K562 (cell line): Measurements from ENCODE around the gene OR10D3. TPM values are rescaled to one million over a fixed set of nuclear protein-coding genes. Genes with fewer than 3 reads are reported as not detected.
A peak's percentile ranks its signal among the peaks of the same experiment; 100 is the strongest.

Experiments used
- ELF4 ChIP-seq: fragments of 450-650 bp; formaldehyde crosslinking; IDR thresholded peaks from 2 replicates; pipeline ENCODE4 v1.4.0; 2022; ENCODE audit warnings: missing genetic modification characterization
- FOXK2 ChIP-seq, 2 experiments: fragments of 450-650 bp; IDR thresholded peaks in 1 of 2; conservative IDR thresholded peaks in 1 of 2; 2 replicates each; pipeline ENCODE4 v1.6.1; 2016; ENCODE audit warnings: low read depth in 2 of 2, mild to moderate bottlenecking in 1 of 2
- GATAD2A ChIP-seq: fragments of 450-650 bp; IDR thresholded peaks from 2 replicates; pipeline ENCODE4 v1.6.1; 2017
- HDAC1 ChIP-seq, 2 experiments: fragments of 450-650 bp; IDR thresholded peaks; 2 replicates each; pipeline ENCODE4 v1.6.1; 2016 to 2017; ENCODE audit warnings: inconsistent platforms in 1 of 2, mild to moderate bottlenecking in 1 of 2, moderate library complexity in 1 of 2
- HMGN3 ChIP-seq: IDR thresholded peaks from 2 replicates; pipeline ENCODE4 v1.6.1; 2011; ENCODE audit warnings: borderline replicate concordance, low read depth, mild to moderate bottlenecking, mixed read lengths, low read length; ENCODE audit not compliant: insufficient read length; ENCODE audit errors: extremely low read depth
- KAT7 ChIP-seq: sonication (generic); formaldehyde crosslinking; IDR thresholded peaks from 2 replicates; pipeline ENCODE4 v1.8.0; 2022; ENCODE audit warnings: missing genetic modification reagents, mild to moderate bottlenecking, borderline replicate concordance
- KDM4B ChIP-seq, 2 experiments: fragments of 450-650 bp in 1 of 2; sonication (generic) in 1 of 2; IDR thresholded peaks; 2 replicates each; pipeline ENCODE4 v1.6.1; 2016 to 2017; ENCODE audit warnings: borderline replicate concordance in 2 of 2, antibody characterized with exemption in 1 of 2, low read depth in 1 of 2, mild to moderate bottlenecking in 1 of 2
- MEF2D ChIP-seq: conservative IDR thresholded peaks from 2 replicates; pipeline ENCODE4 v1.6.1; 2016; ENCODE audit warnings: low read depth, missing genetic modification characterization, missing compliant biosample characterization
- MXD1 ChIP-seq: fragments of 250-450 bp; sonication (Bioruptor Pico); IDR thresholded peaks from 2 replicates; pipeline ENCODE4 v1.8.0; 2021; ENCODE audit warnings: borderline replicate concordance, mild to moderate bottlenecking, moderate library complexity; ENCODE audit not compliant: poor library complexity, severe bottlenecking
- NCOA1 ChIP-seq: fragments of 450-650 bp; IDR thresholded peaks from 2 replicates; pipeline ENCODE4 v1.6.1; 2016; ENCODE audit warnings: low read depth
- PCBP1 ChIP-seq: fragments of 200-400 bp; formaldehyde crosslinking; IDR thresholded peaks from 2 replicates; pipeline ENCODE4 v1.6.1; 2018; ENCODE audit warnings: mild to moderate bottlenecking, low read depth, low read length; ENCODE audit not compliant: poor library complexity, severe bottlenecking
- POLR2AphosphoS5 ChIP-seq: IDR thresholded peaks from 2 replicates; pipeline ENCODE4 v1.6.1; 2011; ENCODE audit warnings: mild to moderate bottlenecking, low read depth, low read length, moderate library complexity; ENCODE audit not compliant: control insufficient read depth, insufficient read depth
- RBM25 ChIP-seq: fragments of 200-400 bp; formaldehyde crosslinking; IDR thresholded peaks from 2 replicates; pipeline ENCODE4 v1.6.1; 2018; ENCODE audit warnings: low read length, low read depth, moderate library complexity; ENCODE audit not compliant: severe bottlenecking
- SIN3A ChIP-seq, 2 experiments: fragments of 150-350 bp in 1 of 2; IDR thresholded peaks; 2 replicates each; pipeline ENCODE4 v1.6.1; 2011 to 2016; ENCODE audit warnings: borderline replicate concordance in 2 of 2, low read depth in 2 of 2, low read length in 2 of 2, mild to moderate bottlenecking in 2 of 2, moderate library complexity in 2 of 2; ENCODE audit not compliant: control insufficient read depth in 1 of 2
- THRAP3 ChIP-seq: fragments of 450-650 bp; IDR thresholded peaks from 2 replicates; pipeline ENCODE4 v1.6.1; 2016; ENCODE audit warnings: mild to moderate bottlenecking, inconsistent platforms, borderline replicate concordance
- TRIM24 ChIP-seq, 2 experiments: fragments of 450-650 bp; IDR thresholded peaks; 2 replicates each; pipeline ENCODE4 v1.6.1; 2016
- XRCC5 ChIP-seq: fragments of 200-400 bp; formaldehyde crosslinking; IDR thresholded peaks from 2 replicates; pipeline ENCODE4 v1.6.1; 2017; ENCODE audit warnings: low read depth, mild to moderate bottlenecking, low read length
- ZBTB2 ChIP-seq: fragments of 450-650 bp; IDR thresholded peaks from 2 replicates; pipeline ENCODE4 v1.6.1; 2016; ENCODE audit warnings: antibody characterized with exemption
- ZBTB26 ChIP-seq: fragments of 450-650 bp; formaldehyde crosslinking; IDR thresholded peaks from 2 replicates; pipeline ENCODE4 v1.4.0; 2022; ENCODE audit warnings: missing genetic modification characterization
- ZBTB34 ChIP-seq: fragments of 250-450 bp; sonication (Bioruptor Pico); IDR thresholded peaks from 2 replicates; pipeline ENCODE4 v1.8.0; 2021; ENCODE audit warnings: mild to moderate bottlenecking, moderate library complexity
- ZNF282 ChIP-seq: sonication (generic); formaldehyde crosslinking; IDR thresholded peaks from 2 replicates; pipeline ENCODE4 v1.8.1; 2023; ENCODE audit warnings: missing genetic modification reagents
- ZNF311 ChIP-seq: fragments of 250-450 bp; sonication (Bioruptor Pico); IDR thresholded peaks from 2 replicates; pipeline ENCODE4 v1.4.0; 2020; ENCODE audit warnings: mild to moderate bottlenecking, moderate library complexity
- ZNF316 ChIP-seq: fragments of 450-650 bp; IDR thresholded peaks from 2 replicates; pipeline ENCODE4 v1.6.1; 2016
- ZNF347 ChIP-seq: fragments of 450-650 bp; formaldehyde crosslinking; IDR thresholded peaks from 2 replicates; pipeline ENCODE4 v1.4.0; 2020; ENCODE audit warnings: low read depth, mild to moderate bottlenecking, moderate library complexity
- polyA plus RNA-seq, 8 experiments: library from polyadenylated mRNA; depleted of rRNA in 4 of 8; stranded (reverse) in 5 of 8; unstranded in 3 of 8; fragments of >200 nt; fragmentation: Nextera tagmentation in 2 of 8; fragmentation: Illumina TruSeq in 1 of 8; extraction: Ambion mirVana in 2 of 8; extraction: Trizol in 1 of 8; gene quantifications; 2 replicates each; pipeline versions ENCODE4 v1.2.1 to v1.2.3, GENCODE V29; 2011 to 2014; ENCODE audit warnings: inconsistent platforms in 1 of 8, missing spikeins in 1 of 8
- total RNA-seq, 7 experiments: library from RNA; depleted of rRNA in 6 of 7; stranded (reverse); fragments of >200 nt in 6 of 7; fragmentation: Illumina TruSeq in 2 of 7; extraction: Trizol in 2 of 7; gene quantifications; 2 replicates each; pipeline versions ENCODE4 v1.2.1 to v1.2.3, GENCODE V29; 2011 to 2021; ENCODE audit warnings: low replicate concordance in 1 of 7

OR10D3 gene
- total and polyA plus RNA-seq, 9 of the 15 experiments (the other 6 are each of a cell fraction or from before 2014, with no cell fraction given) = 0.07 to 2.9 (median 0.80) TPM; not detected in 1

GRCh38 chr11:124170801-124171586, 12.2 kb upstream of the OR10D3 start (continued):
- TF ChIP-seq KAT7 (CRISPR knock-in tag) (no peak), ELF4 (CRISPR knock-in tag) (no peak), PCBP1 (no peak), ZNF347 (CRISPR knock-in tag) (no peak), HMGN3 (peak; percentile 54), ZBTB2 (no peak), HDAC1 (IDR thresholded peaks at IDR 0.05) (peak in 1 of 2 experiments; percentile 77; a peak in 2 of 4 replicates), MXD1 (CRISPR knock-in tag) (no peak), RBM25 (no peak), THRAP3 (no peak), ZBTB26 (no peak), FOXK2 (conservative IDR thresholded peaks at IDR 0.05 in 1 of 2, IDR thresholded peaks at IDR 0.05 in 1 of 2; ENCODE audit: low read depth in 2 of 2) (no peak), POLR2AphosphoS5 (peak; percentile 57; the same call in 1 of the 2 replicates), TRIM24 (IDR thresholded peaks at IDR 0.05) (peak in 1 of 2 experiments; percentile 46; a peak in 1 of 4 replicates), NCOA1 (no peak), GATAD2A (peak; percentile 42; the same call in 1 of the 2 replicates), ZNF316 (no peak), SIN3A (IDR thresholded peaks at IDR 0.05; ENCODE audit: borderline replicate concordance in 2 of 2, control insufficient read depth in 1 of 2, low read depth in 2 of 2, low read length in 2 of 2) (0 out of 4 replicates have a peak, but pooled peaks of 1 of the 2 experiments have one; percentile 42), ZBTB34 (no peak), KDM4B (IDR thresholded peaks at IDR 0.05; ENCODE audit: borderline replicate concordance in 2 of 2, low read depth in 1 of 2) (no peak), ZNF311 (CRISPR knock-in tag) (no peak), XRCC5 (no peak), ZNF282 (CRISPR knock-in tag) (no peak), MEF2D (no peak)
